SK-N-SH (cell line): ENCODE results near the gene SLC35F5.

Experiments
- JUND ChIP-seq: IDR thresholded peaks from 2 replicates; pipeline ENCODE4 v1.4.0; 2012
- TAF1 ChIP-seq: IDR thresholded peaks from 2 replicates; pipeline ENCODE4 v1.6.1; 2012; ENCODE audit warnings: low read depth, mild to moderate bottlenecking, low read length, moderate library complexity, borderline replicate concordance
- TF ChIP-seq, protein P1 (sequence below): fragments of 200-600 bp; sonication (generic); IDR thresholded peaks from 2 replicates; pipeline ENCODE4 v1.6.1; 2017; ENCODE audit warnings: antibody characterized with exemption, mild to moderate bottlenecking, moderate library complexity

DNA sequence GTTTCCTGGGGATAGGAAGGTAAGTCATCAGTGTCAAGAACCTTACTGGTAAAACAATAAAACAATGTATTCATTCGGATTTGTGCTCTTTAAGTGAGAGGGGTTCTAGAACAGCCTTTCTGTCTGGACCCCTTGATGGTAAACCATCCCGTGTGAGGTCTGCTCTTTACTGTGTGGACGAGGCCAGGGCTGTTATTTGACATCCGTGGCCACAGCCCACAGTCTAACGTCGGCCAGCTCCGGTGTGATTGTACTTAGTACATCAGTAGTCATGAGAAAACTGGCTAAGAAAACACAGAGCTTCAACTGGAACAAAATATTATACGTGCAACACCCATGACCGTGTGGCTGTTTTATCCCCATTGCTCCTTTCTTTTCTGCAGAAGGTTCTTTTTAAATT lies 62.0 kb downstream of the SLC35F5 start:
- TF ChIP-seq TAF1 (no peak), JUND (no peak)
- TF ChIP-seq, protein P1, sequence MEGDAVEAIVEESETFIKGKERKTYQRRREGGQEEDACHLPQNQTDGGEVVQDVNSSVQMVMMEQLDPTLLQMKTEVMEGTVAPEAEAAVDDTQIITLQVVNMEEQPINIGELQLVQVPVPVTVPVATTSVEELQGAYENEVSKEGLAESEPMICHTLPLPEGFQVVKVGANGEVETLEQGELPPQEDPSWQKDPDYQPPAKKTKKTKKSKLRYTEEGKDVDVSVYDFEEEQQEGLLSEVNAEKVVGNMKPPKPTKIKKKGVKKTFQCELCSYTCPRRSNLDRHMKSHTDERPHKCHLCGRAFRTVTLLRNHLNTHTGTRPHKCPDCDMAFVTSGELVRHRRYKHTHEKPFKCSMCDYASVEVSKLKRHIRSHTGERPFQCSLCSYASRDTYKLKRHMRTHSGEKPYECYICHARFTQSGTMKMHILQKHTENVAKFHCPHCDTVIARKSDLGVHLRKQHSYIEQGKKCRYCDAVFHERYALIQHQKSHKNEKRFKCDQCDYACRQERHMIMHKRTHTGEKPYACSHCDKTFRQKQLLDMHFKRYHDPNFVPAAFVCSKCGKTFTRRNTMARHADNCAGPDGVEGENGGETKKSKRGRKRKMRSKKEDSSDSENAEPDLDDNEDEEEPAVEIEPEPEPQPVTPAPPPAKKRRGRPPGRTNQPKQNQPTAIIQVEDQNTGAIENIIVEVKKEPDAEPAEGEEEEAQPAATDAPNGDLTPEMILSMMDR: no peak
